Measurements from ENCODE around the gene SP2. TPM values are rescaled to one million over a fixed set of nuclear protein-coding genes. Genes with fewer than 3 reads are reported as not detected.

Gene SP2
- polyA plus RNA-seq, 1 donor (not counting 4 experiments of a cell fraction or from before 2014, with no cell fraction given): 2.1 TPM

DNA sequence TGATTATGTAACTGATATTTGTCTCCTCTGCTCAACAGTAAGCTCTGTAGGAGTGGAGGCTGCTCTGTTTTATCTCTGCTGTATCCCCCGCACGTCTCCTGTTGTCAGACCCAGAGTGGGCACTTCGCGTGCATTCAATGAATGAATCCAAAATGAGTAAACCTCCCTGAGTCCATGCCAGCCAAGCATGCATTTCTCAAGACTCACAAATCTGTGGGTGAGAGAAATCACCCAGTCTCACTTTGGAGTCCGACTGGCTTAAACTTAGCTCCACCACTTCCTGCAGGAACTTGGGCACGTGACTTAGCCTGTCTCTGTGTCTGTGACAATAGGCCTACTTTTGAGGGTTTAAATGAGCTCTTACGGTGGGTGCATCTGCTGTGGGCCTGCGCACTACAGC is 49.0 kb downstream of the SP2 start:
- Histone ChIP-seq H4K20me1 (ENCODE audit: control insufficient read depth, extremely low read depth, insufficient read depth, low read length) (no peaks in the 10 kb centered on the region), H3K79me2 (ENCODE audit: control insufficient read depth, insufficient read depth, low read length) (peaks cover 19% of the 10 kb centered on the region), H3K27ac (ENCODE audit: control insufficient read depth, insufficient read depth, low read length) (no peak overlapping the region), H2AFZ (ENCODE audit: control insufficient read depth, low read length) (no peak overlapping the region), H3K4me1 (ENCODE audit: control insufficient read depth, extremely low read depth, insufficient read depth, low read length) (peaks cover 36% of the 10 kb centered on the region), H3K9me1 (ENCODE audit: control insufficient read depth, extremely low read depth, insufficient read depth, low read length) (no peaks in the 10 kb centered on the region), H3K36me3 (ENCODE audit: control insufficient read depth in 2 of 2, extremely low read depth in 1 of 2, insufficient read depth in 2 of 2, low read length in 2 of 2) (peaks cover 23 to 54% of the 10 kb centered on the region in 2 experiments), H3K4me2 (ENCODE audit: control insufficient read depth, extremely low read depth, insufficient read depth, low read depth, low read length) (no peak overlapping the region), H3K9ac (ENCODE audit: control insufficient read depth, extremely low read depth, insufficient read depth, low read length) (no peak overlapping the region), H3K27me3 (ENCODE audit: control insufficient read depth, extremely low read depth, insufficient read depth, low read length) (no peaks in the 10 kb centered on the region), H3K9me3 (ENCODE audit: control insufficient read depth, low read depth, low read length) (no peaks in the 10 kb centered on the region), H3K4me3 (ENCODE audit: control insufficient read depth in 2 of 3, extremely low read depth in 1 of 3, insufficient read depth in 2 of 3, low read depth in 1 of 3, low read length in 3 of 3) (no peak overlapping the region)
- TF ChIP-seq EZH2 (IDR thresholded peaks at IDR 0.05; ENCODE audit: low read length): no peak
- TF ChIP-seq, protein P1, sequence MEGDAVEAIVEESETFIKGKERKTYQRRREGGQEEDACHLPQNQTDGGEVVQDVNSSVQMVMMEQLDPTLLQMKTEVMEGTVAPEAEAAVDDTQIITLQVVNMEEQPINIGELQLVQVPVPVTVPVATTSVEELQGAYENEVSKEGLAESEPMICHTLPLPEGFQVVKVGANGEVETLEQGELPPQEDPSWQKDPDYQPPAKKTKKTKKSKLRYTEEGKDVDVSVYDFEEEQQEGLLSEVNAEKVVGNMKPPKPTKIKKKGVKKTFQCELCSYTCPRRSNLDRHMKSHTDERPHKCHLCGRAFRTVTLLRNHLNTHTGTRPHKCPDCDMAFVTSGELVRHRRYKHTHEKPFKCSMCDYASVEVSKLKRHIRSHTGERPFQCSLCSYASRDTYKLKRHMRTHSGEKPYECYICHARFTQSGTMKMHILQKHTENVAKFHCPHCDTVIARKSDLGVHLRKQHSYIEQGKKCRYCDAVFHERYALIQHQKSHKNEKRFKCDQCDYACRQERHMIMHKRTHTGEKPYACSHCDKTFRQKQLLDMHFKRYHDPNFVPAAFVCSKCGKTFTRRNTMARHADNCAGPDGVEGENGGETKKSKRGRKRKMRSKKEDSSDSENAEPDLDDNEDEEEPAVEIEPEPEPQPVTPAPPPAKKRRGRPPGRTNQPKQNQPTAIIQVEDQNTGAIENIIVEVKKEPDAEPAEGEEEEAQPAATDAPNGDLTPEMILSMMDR (optimal IDR thresholded peaks at IDR 0.05 in 1 of 3, IDR thresholded peaks at IDR 0.05 in 1 of 3, conservative IDR thresholded peaks at IDR 0.05 in 1 of 3; ENCODE audit: extremely low read depth in 1 of 3, insufficient read depth in 2 of 3, low read length in 3 of 3): no peak
- DNase-seq (ENCODE audit: low read depth, low spot score): no peak
- FAIRE-seq: no peak
- dilution Hi-C loops (cut with MboI; ENCODE audit: extremely low pct_ligation_motif_present, low sequenced_read_pairs): no loop called here

DNA sequence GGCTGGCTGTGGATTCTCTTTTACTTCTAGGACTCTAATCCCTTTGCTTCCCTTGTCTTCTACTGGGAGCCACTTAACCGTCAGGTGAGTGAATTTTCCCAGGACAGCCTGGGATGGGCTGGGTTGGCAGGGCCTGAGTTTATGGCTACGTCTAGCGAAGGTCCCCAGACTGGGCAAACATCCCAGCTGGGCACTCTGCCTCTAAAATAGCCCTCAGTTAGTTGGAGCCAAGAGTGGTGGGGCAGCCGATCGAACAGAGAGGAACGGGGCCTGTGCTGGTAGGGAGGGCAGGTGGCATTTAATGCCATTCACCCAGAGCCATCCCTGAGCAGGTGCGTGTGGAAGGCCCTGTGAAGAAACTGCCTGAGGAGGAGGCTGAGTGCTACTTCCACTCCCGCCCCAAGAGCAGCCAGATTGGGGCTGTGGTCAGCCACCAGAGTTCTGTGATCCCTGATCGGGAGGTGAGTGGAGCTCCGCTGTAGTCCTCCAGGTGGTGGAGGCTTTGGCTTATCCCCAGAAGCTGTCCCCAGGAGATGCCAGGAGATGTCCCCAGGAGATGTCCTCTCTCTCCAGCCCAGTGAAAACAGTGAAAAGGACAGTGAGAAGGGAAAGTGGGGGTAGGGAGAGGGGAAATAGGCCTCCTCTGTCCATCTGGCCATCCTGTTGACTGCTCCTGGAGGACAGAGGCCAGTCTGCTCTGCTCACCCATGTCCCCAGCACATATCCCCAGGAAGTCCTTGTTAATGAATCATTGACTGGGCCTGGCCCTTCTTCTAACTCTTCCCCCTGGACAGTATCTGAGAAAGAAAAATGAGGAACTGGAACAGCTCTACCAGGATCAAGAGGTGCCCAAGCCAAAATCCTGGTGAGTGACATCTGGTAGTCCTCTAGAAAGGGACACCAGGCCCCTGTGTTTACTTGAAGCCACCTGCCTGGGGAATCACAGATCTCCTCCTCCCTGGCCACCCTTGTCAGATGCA is 49.8 kb downstream of the SP2 start:
- Histone ChIP-seq H3K4me1 (ENCODE audit: control insufficient read depth, extremely low read depth, insufficient read depth, low read length) (peaks cover 33% of the 10 kb centered on the region), H4K20me1 (ENCODE audit: control insufficient read depth, extremely low read depth, insufficient read depth, low read length) (no peaks in the 10 kb centered on the region), H3K4me3 (ENCODE audit: control insufficient read depth in 2 of 3, extremely low read depth in 1 of 3, insufficient read depth in 2 of 3, low read depth in 1 of 3, low read length in 3 of 3) (no peak overlapping the region), H3K9me1 (ENCODE audit: control insufficient read depth, extremely low read depth, insufficient read depth, low read length) (no peaks in the 10 kb centered on the region), H3K79me2 (ENCODE audit: control insufficient read depth, insufficient read depth, low read length) (peaks cover 19% of the 10 kb centered on the region), H3K9ac (ENCODE audit: control insufficient read depth, extremely low read depth, insufficient read depth, low read length) (no peak overlapping the region), H3K9me3 (ENCODE audit: control insufficient read depth, low read depth, low read length) (no peaks in the 10 kb centered on the region), H3K27ac (ENCODE audit: control insufficient read depth, insufficient read depth, low read length) (no peak overlapping the region), H3K27me3 (ENCODE audit: control insufficient read depth, extremely low read depth, insufficient read depth, low read length) (no peaks in the 10 kb centered on the region), H3K4me2 (ENCODE audit: control insufficient read depth, extremely low read depth, insufficient read depth, low read depth, low read length) (no peak overlapping the region), H2AFZ (ENCODE audit: control insufficient read depth, low read length) (no peak overlapping the region), H3K36me3 (ENCODE audit: control insufficient read depth in 2 of 2, extremely low read depth in 1 of 2, insufficient read depth in 2 of 2, low read length in 2 of 2) (peaks cover 26 to 57% of the 10 kb centered on the region in 2 experiments)
- TF ChIP-seq, protein P1 (optimal IDR thresholded peaks at IDR 0.05 in 1 of 3, IDR thresholded peaks at IDR 0.05 in 1 of 3, conservative IDR thresholded peaks at IDR 0.05 in 1 of 3; ENCODE audit: extremely low read depth in 1 of 3, insufficient read depth in 2 of 3, low read length in 3 of 3): no peak
- no peak for TF ChIP-seq EZH2 (IDR thresholded peaks at IDR 0.05; ENCODE audit: low read length)
- dilution Hi-C loops (cut with MboI; ENCODE audit: extremely low pct_ligation_motif_present, low sequenced_read_pairs): no loop called here
- no peak for DNase-seq (ENCODE audit: low read depth, low spot score)
- FAIRE-seq: no peak

Measured in keratinocyte (primary cell).